OCI-LY1 (cell line): ENCODE measurements around the gene CCRL2.

Source experiments
- H2AFZ ChIP-seq: fragments of 200-600 bp; sonication (generic), shearing (Covaris generic); 2 replicates; pipeline ENCODE4 v1.6.0; 2014; ENCODE audit warnings: antibody characterized with exemption, mild to moderate bottlenecking, low read length
- H3F3A ChIP-seq: fragments of 200-600 bp; sonication (generic), shearing (Covaris generic); 2 replicates; pipeline ENCODE4 v1.6.0; 2014; ENCODE audit warnings: mild to moderate bottlenecking, antibody characterized with exemption, low read length, moderate library complexity; ENCODE audit not compliant: insufficient read depth
- H3K27ac ChIP-seq: fragments of 200-600 bp; sonication (generic); 2 replicates; pipeline ENCODE4 v1.5.1; 2014; ENCODE audit warnings: low read length, mixed run types, mild to moderate bottlenecking, low read depth; ENCODE audit not compliant: poor library complexity, severe bottlenecking
- H3K27me3 ChIP-seq: fragments of 200-600 bp; sonication (generic); 2 replicates; pipeline ENCODE4 v1.6.0; 2014; ENCODE audit warnings: antibody characterized with exemption, mild to moderate bottlenecking, low read length, moderate library complexity; ENCODE audit not compliant: insufficient read depth
- H3K36me3 ChIP-seq: fragments of 200-600 bp; sonication (generic); 2 replicates; pipeline ENCODE4 v1.6.1; 2014; ENCODE audit warnings: mild to moderate bottlenecking, antibody characterized with exemption, low read length, moderate library complexity, mixed read lengths; ENCODE audit not compliant: insufficient read depth
- H3K4me1 ChIP-seq: fragments of 200-600 bp; sonication (generic); 2 replicates; pipeline ENCODE4 v1.5.1; 2014; ENCODE audit warnings: mild to moderate bottlenecking, low read length, moderate library complexity; ENCODE audit not compliant: insufficient read depth, severe bottlenecking
- H3K4me2 ChIP-seq: fragments of 200-600 bp; sonication (generic), shearing (Covaris generic); 2 replicates; pipeline ENCODE4 v1.6.1; 2014; ENCODE audit warnings: low read length
- H3K4me3 ChIP-seq: fragments of 200-600 bp; sonication (generic); 2 replicates; pipeline ENCODE4 v1.5.1; 2014; ENCODE audit warnings: low read length, low read depth, mild to moderate bottlenecking, mixed read lengths; ENCODE audit not compliant: poor library complexity, severe bottlenecking
- H3K79me2 ChIP-seq: fragments of 200-600 bp; shearing (Covaris generic); 2 replicates; pipeline ENCODE4 v1.6.1; 2016; ENCODE audit warnings: mixed run types, low read length, mixed read lengths; ENCODE audit not compliant: insufficient read depth
- H3K9ac ChIP-seq: fragments of 200-600 bp; sonication (generic), shearing (Covaris generic); 2 replicates; pipeline ENCODE4 v1.6.1; 2014; ENCODE audit warnings: mild to moderate bottlenecking, low read length, mixed read lengths
- H3K9me2 ChIP-seq: fragments of 200-600 bp; sonication (generic), shearing (Covaris generic); 2 replicates; pipeline ENCODE4 v1.6.1; 2014; ENCODE audit warnings: low read depth, mild to moderate bottlenecking, low read length, mixed read lengths
- H3K9me3 ChIP-seq: fragments of 200-600 bp; shearing (Covaris generic); 2 replicates; pipeline ENCODE4 v1.6.1; 2014; ENCODE audit warnings: low read length, mixed read lengths
- H4K20me1 ChIP-seq: fragments of 200-600 bp; sonication (generic), shearing (Covaris generic); 2 replicates; pipeline ENCODE4 v1.6.0; 2016; ENCODE audit warnings: mild to moderate bottlenecking, low read length; ENCODE audit not compliant: insufficient read depth
- EZH2 ChIP-seq: fragments of 200-600 bp; sonication (generic), shearing (Covaris generic); IDR thresholded peaks from 2 replicates; pipeline ENCODE4 v1.8.0; 2017; ENCODE audit warnings: borderline replicate concordance, mixed run types, mild to moderate bottlenecking, antibody characterized with exemption, low read length, moderate library complexity, mixed read lengths
- TF ChIP-seq, protein P1 (sequence below): fragments of 200-600 bp; sonication (generic), shearing (Covaris generic); IDR thresholded peaks from 2 replicates; pipeline ENCODE4 v1.5.1; 2017; ENCODE audit warnings: mild to moderate bottlenecking, antibody characterized with exemption, low read length, moderate library complexity, mixed read lengths

The CCRL2 gene

DNA sequence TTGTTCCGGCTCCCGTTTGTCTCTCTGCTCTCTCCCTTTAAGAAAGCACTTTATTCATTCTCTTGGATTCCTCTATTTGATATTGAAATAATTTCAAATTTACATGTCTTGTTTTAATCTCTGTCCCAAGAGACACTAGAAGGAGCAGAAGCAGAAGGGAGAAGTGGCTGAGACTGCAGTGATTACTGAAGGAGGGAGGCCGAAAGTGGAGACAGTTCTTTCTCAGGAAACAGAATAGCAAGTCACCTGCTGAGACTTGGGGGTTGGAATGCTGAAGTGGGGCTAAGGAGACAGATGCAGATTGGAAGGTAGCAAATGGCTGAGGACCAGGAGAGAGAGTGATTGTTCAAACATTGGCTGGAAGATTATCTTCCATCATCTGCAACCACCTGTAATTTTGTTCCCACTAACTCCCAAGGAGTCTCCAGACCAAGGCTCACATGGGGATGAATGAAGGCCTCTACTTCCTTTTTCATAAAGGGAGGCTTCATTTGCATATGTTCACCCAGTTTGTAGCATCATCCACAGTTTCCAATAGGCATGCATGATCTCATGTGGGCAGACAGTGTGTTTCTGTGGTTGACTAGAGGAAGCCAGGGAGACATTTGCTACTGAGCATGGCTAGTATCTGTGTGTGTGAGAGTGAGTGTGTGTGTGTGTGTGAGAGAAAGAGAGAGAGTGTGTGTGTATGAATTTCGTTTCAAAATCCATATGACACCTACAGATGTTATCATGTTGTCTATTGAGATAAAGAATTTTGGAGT lies 33.7 kb downstream of the CCRL2 start:
- Histone ChIP-seq H4K20me1 (no peaks in the 10 kb centered on the region), H2AFZ (no peak overlapping the region), H3K27me3 (no peaks in the 10 kb centered on the region; the same call in 1 of the 2 replicates), H3K9me2 (no peaks in the 10 kb centered on the region), H3K9me3 (no peaks in the 10 kb centered on the region), H3K27ac (no peak overlapping the region), H3K4me3 (no peak overlapping the region), H3K79me2 (no peaks in the 10 kb centered on the region), H3K9ac (no peak overlapping the region), H3K4me1 (no peaks in the 10 kb centered on the region), H3F3A (no peaks in the 10 kb centered on the region), H3K36me3 (no peaks in the 10 kb centered on the region), H3K4me2 (no peak overlapping the region)
- TF ChIP-seq, protein P1, sequence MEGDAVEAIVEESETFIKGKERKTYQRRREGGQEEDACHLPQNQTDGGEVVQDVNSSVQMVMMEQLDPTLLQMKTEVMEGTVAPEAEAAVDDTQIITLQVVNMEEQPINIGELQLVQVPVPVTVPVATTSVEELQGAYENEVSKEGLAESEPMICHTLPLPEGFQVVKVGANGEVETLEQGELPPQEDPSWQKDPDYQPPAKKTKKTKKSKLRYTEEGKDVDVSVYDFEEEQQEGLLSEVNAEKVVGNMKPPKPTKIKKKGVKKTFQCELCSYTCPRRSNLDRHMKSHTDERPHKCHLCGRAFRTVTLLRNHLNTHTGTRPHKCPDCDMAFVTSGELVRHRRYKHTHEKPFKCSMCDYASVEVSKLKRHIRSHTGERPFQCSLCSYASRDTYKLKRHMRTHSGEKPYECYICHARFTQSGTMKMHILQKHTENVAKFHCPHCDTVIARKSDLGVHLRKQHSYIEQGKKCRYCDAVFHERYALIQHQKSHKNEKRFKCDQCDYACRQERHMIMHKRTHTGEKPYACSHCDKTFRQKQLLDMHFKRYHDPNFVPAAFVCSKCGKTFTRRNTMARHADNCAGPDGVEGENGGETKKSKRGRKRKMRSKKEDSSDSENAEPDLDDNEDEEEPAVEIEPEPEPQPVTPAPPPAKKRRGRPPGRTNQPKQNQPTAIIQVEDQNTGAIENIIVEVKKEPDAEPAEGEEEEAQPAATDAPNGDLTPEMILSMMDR: no peak
- TF ChIP-seq EZH2: no peak

DNA sequence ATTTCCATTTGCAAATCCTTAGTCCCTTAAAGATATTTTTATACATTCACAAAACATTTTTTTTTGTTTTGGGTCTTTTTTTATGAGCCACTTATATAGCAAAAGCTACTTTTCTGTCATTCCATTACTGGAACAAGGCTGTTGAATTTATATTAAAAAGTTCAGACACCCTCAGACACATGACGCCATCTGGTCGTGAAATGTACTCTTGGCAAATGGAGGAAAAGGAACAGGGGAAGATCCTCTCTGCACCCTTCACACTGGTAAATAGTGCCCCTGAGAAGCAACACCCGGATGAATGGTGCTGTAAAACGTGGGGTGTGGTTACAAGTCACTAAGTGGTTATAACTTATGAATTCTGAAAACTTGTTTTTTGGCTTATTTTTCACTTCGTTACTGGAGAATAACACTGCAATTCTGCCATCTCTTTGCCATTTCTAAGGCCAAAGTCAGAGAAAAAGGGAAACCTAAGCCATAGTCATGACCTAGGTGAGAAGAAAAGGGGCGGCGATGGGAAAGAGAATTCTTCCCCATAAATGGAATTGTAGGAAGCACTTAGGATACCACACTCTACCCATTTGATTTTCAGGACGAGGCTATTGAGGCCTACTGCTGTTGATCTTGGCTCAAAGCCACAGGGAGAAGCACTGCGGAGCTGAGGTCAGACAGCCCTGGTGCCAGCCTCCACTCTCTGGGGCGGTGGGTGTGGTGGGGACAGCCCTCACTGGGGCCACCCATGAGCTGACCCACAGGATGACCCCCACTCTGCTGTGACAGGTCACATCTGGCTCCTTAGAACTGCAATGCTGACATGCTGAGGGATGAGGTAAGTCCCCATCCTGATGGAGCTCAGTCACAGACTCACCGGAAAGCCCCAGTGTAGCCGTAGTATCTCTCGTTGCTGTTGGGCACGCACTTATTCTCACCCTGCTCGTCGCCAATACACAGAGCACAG lies 35.8 kb downstream of the CCRL2 start:
- no peaks in the 10 kb centered on the region for H3F3A ChIP-seq
- no peaks in the 10 kb centered on the region for H3K9me3 ChIP-seq
- no peaks in the 10 kb centered on the region for H3K4me1 ChIP-seq
- no peaks in the 10 kb centered on the region for H3K79me2 ChIP-seq
- H3K4me3 ChIP-seq: no peak overlapping the region
- H3K27ac ChIP-seq: no peak overlapping the region
- H3K36me3 ChIP-seq: no peaks in the 10 kb centered on the region
- H3K9ac ChIP-seq: no peak overlapping the region
- H3K27me3 ChIP-seq: no peaks in the 10 kb centered on the region; the same call in 1 of the 2 replicates
- no peaks in the 10 kb centered on the region for H3K9me2 ChIP-seq
- no peak overlapping the region for H3K4me2 ChIP-seq
- H2AFZ ChIP-seq: no peak overlapping the region
- TF ChIP-seq, protein P1: peak; percentile 62
- no peak for TF ChIP-seq EZH2
- no peaks in the 10 kb centered on the region for H4K20me1 ChIP-seq

DNA sequence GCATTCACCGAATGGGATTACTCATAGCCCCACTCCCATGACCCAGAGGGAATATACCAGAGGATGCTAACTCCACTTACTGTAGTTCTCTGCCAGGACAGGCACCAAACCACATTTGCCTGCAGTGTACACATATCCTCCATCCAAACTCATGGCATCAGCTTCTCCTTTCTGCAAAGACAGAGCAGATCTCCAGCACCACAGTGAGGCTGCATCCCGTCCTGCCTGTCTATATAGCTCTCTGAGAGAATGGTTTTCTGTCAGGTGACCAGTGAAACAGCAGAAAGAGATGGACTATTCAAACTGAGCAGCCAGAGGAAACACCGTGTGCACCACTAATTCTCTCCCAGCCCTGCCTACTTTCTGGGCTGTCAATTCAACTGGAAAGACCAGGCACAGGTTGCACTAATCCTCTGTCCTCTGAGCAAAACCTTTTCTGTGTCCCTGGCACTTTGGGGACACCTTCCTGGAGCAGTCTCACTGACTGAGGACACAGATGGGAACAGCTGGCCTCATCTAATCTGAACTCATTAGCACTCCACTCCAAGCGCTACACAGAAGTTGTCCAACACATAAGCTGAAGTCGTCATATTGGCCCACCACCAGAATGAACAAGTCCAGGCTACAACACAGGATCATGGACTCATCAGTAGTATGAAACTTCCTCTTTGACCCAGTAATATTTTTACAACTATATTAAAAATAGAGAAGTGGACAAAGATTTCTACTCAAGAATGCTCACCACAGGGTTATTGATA lies 40.3 kb downstream of the CCRL2 start:
- no peaks in the 10 kb centered on the region for H3K36me3 ChIP-seq
- no peak overlapping the region for H3K27ac ChIP-seq
- no peak overlapping the region for H3K4me3 ChIP-seq
- no peak overlapping the region for H3K9ac ChIP-seq
- no peaks in the 10 kb centered on the region for H3K9me2 ChIP-seq
- no peak overlapping the region for H2AFZ ChIP-seq
- no peaks in the 10 kb centered on the region; the same call in 1 of the 2 replicates for H3K27me3 ChIP-seq
- no peaks in the 10 kb centered on the region for H3F3A ChIP-seq
- H3K4me1 ChIP-seq: no peaks in the 10 kb centered on the region
- H4K20me1 ChIP-seq: no peaks in the 10 kb centered on the region
- H3K4me2 ChIP-seq: no peak overlapping the region
- no peaks in the 10 kb centered on the region for H3K79me2 ChIP-seq
- H3K9me3 ChIP-seq: no peaks in the 10 kb centered on the region
- TF ChIP-seq, protein P1: no peak
- TF ChIP-seq EZH2: no peak
